Transverse colon (tissue), 4 donors: ENCODE measurements around the gene SLC29A4.

Experiments used
- POLR2A ChIP-seq: fragments of 450-650 bp; IDR thresholded peaks from one replicate; pipeline ENCODE4 v1.6.1; 2016; ENCODE audit warnings: antibody characterized with exemption, mild to moderate bottlenecking, moderate library complexity
- POLR2AphosphoS5 ChIP-seq, 3 donors: sonication (generic); formaldehyde crosslinking; IDR thresholded peaks; one replicate each; pipeline ENCODE4 v1.6.1; 2016; ENCODE audit warnings: antibody characterized with exemption in 3 of 3
- TF ChIP-seq, protein P1 (sequence below), 5 experiments: fragments of 200-600 bp in 3 of 5; fragments of 450-650 bp in 2 of 5; sonication (generic) in 3 of 5; IDR thresholded peaks; 1 replicate in 2 of 5; 2 replicates in 3 of 5; pipeline ENCODE4 v1.5.1; 2016 to 2017; ENCODE audit warnings: antibody characterized with exemption in 5 of 5, inconsistent platforms in 3 of 5, mild to moderate bottlenecking in 2 of 5, moderate library complexity in 1 of 5

DNA sequence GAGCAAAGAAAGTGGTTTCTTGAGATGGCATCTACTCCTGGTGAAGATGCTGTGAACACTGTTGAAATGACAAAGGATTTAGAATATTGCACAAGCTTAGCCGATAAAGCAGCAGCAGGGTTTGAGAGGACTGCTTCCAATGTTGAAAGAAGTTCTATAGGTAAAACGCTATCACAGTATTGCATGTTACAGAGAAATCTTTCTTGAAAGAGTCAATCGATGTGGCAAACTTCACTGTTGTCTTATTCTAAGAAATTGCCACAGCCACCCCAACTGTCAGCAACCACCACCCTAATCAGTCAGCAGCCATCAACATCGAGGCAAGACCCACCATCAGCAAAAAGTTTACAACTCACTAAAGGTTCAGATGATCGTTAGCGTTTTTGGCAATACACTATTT is 59.9 kb downstream of the SLC29A4 start:
- TF ChIP-seq, protein P1, sequence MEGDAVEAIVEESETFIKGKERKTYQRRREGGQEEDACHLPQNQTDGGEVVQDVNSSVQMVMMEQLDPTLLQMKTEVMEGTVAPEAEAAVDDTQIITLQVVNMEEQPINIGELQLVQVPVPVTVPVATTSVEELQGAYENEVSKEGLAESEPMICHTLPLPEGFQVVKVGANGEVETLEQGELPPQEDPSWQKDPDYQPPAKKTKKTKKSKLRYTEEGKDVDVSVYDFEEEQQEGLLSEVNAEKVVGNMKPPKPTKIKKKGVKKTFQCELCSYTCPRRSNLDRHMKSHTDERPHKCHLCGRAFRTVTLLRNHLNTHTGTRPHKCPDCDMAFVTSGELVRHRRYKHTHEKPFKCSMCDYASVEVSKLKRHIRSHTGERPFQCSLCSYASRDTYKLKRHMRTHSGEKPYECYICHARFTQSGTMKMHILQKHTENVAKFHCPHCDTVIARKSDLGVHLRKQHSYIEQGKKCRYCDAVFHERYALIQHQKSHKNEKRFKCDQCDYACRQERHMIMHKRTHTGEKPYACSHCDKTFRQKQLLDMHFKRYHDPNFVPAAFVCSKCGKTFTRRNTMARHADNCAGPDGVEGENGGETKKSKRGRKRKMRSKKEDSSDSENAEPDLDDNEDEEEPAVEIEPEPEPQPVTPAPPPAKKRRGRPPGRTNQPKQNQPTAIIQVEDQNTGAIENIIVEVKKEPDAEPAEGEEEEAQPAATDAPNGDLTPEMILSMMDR (IDR thresholded peaks at IDR 0.05): no peak
- TF ChIP-seq POLR2A (no peak), POLR2AphosphoS5 (IDR thresholded peaks at IDR 0.05) (no peak)
